RWPE2 (cell line): ENCODE data around the gene HHATL.
"Not testable (repeated sequence)": the region's sequence is repeated elsewhere in the genome, so short reads cannot be mapped to it uniquely, and the experiment has no call there.

Source experiments
- ATAC-seq: fragments of 200-7000 bp; cut with Tn5 transposase; 3 replicates; pipeline ENCODE4 v1.9.1; 2021; ENCODE audit warnings: low read depth
- DNase-seq: peaks from one replicate; pipeline ENCODE4 v3.0.0-alpha.2; 2020; ENCODE audit warnings: low spot score
- H3K27ac ChIP-seq: fragments of 450-650 bp; 2 replicates; pipeline ENCODE4 v1.5.1; 2017; ENCODE audit warnings: mild to moderate bottlenecking; ENCODE audit not compliant: poor library complexity, severe bottlenecking
- H3K27me3 ChIP-seq: fragments of 250-450 bp; sonication (Bioruptor Pico); 2 replicates; pipeline ENCODE4 v1.5.1; 2021; ENCODE audit warnings: mild to moderate bottlenecking, moderate library complexity; ENCODE audit not compliant: insufficient read depth, poor library complexity, severe bottlenecking
- H3K36me3 ChIP-seq: fragments of 250-450 bp; sonication (Bioruptor Pico); 2 replicates; pipeline ENCODE4 v1.5.1; 2020; ENCODE audit warnings: low read depth, mild to moderate bottlenecking, moderate library complexity
- H3K4me1 ChIP-seq: fragments of 250-450 bp; sonication (Bioruptor Pico); 2 replicates; pipeline ENCODE4 v1.5.1; 2021; ENCODE audit warnings: mild to moderate bottlenecking, moderate library complexity; ENCODE audit not compliant: insufficient read depth, poor library complexity, severe bottlenecking
- H3K4me3 ChIP-seq: fragments of 250-450 bp; sonication (Bioruptor Pico); 2 replicates; pipeline ENCODE4 v1.5.1; 2021; ENCODE audit warnings: mild to moderate bottlenecking, moderate library complexity; ENCODE audit not compliant: severe bottlenecking
- H3K9me3 ChIP-seq: fragments of 250-450 bp; sonication (Bioruptor Pico); 2 replicates; pipeline ENCODE4 v1.5.1; 2021; ENCODE audit warnings: mild to moderate bottlenecking, moderate library complexity; ENCODE audit not compliant: severe bottlenecking
- TF ChIP-seq, protein P1 (sequence below): fragments of 450-650 bp; IDR thresholded peaks from one replicate; pipeline ENCODE4 v1.5.1; 2017; ENCODE audit warnings: mild to moderate bottlenecking, moderate library complexity; ENCODE audit not compliant: poor library complexity, severe bottlenecking

Gene HHATL

DNA sequence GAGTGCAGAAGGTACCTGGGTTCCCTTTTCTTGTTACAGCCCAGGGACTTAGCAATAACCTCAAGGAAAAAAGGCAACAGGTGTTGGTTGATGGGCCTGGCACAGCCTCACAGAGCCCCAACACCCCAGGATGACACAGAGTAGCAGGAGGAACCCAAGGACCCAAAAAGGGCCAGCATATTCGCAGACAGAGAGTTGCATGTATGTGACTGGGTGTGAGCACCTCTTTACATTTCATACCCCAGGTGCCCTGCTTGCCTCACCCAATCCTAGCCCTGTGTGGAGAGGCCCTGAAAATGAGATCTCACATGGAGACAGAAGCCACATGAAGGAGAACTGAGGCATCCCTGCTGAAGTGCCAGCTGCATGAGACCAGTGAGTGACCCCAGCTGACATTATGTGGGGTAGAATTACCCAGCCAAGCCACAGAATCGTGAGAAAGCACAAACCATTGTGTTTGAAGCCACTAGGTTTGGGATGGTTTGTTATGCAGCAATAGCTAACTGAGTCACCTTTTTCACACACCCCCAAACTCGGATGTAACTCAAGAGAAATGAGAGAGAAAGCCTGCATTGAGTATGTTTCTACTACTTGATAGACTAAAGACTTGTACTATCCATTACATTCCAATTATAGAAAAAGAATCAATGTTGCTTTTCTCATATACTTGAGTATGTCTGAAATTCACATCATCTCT lies 26.2 kb upstream of the HHATL start:
- Histone ChIP-seq H3K27ac (no peak overlapping the region), H3K4me1 (no peaks in the 10 kb centered on the region), H3K36me3 (no peaks in the 10 kb centered on the region), H3K27me3 (no peaks in the 10 kb centered on the region), H3K9me3 (no peaks in the 10 kb centered on the region), H3K4me3 (no peak overlapping the region)
- no peak for DNase-seq
- TF ChIP-seq, protein P1, sequence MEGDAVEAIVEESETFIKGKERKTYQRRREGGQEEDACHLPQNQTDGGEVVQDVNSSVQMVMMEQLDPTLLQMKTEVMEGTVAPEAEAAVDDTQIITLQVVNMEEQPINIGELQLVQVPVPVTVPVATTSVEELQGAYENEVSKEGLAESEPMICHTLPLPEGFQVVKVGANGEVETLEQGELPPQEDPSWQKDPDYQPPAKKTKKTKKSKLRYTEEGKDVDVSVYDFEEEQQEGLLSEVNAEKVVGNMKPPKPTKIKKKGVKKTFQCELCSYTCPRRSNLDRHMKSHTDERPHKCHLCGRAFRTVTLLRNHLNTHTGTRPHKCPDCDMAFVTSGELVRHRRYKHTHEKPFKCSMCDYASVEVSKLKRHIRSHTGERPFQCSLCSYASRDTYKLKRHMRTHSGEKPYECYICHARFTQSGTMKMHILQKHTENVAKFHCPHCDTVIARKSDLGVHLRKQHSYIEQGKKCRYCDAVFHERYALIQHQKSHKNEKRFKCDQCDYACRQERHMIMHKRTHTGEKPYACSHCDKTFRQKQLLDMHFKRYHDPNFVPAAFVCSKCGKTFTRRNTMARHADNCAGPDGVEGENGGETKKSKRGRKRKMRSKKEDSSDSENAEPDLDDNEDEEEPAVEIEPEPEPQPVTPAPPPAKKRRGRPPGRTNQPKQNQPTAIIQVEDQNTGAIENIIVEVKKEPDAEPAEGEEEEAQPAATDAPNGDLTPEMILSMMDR, result no peak
- no peak for ATAC-seq

DNA sequence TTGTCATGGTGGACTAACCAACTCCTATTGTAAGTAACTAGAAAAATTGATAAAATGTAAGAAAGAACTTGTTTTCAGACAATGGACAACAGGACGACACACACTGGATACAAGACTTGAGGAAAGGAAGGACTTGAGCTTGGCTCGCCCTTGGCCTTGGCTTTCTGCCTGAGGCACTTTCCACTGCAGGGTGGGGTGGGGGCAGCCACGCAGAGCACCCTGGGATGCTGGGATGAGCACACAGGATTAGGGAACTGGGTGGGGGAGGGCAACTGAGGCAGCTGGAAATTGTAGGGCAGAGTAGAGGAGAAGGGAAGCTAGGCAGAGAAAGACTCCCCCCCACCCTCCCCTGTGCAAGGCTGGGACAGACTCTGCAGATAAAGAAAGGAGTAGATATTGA lies 25.5 kb upstream of the HHATL start:
- Histone ChIP-seq H3K9me3 (no peaks in the 10 kb centered on the region), H3K36me3 (no peaks in the 10 kb centered on the region), H3K27me3 (no peaks in the 10 kb centered on the region), H3K27ac (no peak overlapping the region), H3K4me1 (no peaks in the 10 kb centered on the region), H3K4me3 (no peak overlapping the region)
- TF ChIP-seq, protein P1, result no peak
- no peak for ATAC-seq
- no peak for DNase-seq

DNA sequence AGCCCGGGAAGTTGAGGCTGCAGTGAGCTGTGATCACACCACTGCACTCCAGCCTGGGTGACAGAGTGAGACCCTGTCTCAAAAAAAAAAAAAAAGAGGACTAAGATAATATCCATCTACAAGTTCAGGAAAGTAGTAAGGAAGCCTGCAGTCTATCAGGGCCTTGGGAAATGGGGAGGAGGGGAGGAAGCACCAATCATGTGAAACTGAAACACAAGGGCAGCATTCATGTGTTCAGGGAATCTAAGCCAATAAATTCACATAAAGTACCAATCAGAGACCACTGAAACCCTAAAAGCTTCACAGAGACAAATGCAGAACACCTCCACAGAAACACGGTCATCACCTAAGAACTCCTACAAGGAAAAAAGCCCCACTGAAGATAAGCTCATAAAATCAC lies 22.9 kb upstream of the HHATL start:
- no peaks in the 10 kb centered on the region for H3K4me1 ChIP-seq
- no peaks in the 10 kb centered on the region for H3K36me3 ChIP-seq
- H3K4me3 ChIP-seq, result no peak overlapping the region
- TF ChIP-seq, protein P1, result no peak
- DNase-seq, result no peak
- H3K9me3 ChIP-seq, result no peaks in the 10 kb centered on the region
- ATAC-seq, result no peak
- no peak overlapping the region for H3K27ac ChIP-seq
- no peaks in the 10 kb centered on the region for H3K27me3 ChIP-seq

DNA sequence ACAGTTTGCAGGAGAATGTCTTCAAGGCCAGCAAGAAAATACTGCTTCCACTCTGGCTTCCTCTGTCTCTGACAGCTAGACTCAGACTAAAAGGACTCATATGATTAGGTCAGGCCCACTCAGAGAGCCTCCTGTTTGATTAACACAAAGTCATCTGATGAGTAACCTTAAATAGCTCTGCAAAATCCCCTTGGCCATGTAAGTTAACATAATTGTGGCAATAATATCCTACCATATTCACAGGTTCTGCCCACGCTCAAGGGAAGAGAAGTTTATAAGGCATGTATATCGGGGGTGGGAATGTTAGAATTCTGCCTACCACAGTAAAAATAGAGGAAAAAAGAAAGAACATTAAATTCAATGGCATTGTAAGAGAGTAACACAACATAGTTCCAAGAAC lies 20.6 kb upstream of the HHATL start:
- no peaks in the 10 kb centered on the region for H3K4me1 ChIP-seq
- ATAC-seq (peak; percentile 42; the same call in 1 of the 3 replicates), DNase-seq (no peak)
- H3K4me3 ChIP-seq, result no peak overlapping the region
- no peaks in the 10 kb centered on the region for H3K27me3 ChIP-seq
- no peak overlapping the region for H3K27ac ChIP-seq
- TF ChIP-seq, protein P1, result no peak
- no peaks in the 10 kb centered on the region for H3K36me3 ChIP-seq
- no peaks in the 10 kb centered on the region for H3K9me3 ChIP-seq

DNA sequence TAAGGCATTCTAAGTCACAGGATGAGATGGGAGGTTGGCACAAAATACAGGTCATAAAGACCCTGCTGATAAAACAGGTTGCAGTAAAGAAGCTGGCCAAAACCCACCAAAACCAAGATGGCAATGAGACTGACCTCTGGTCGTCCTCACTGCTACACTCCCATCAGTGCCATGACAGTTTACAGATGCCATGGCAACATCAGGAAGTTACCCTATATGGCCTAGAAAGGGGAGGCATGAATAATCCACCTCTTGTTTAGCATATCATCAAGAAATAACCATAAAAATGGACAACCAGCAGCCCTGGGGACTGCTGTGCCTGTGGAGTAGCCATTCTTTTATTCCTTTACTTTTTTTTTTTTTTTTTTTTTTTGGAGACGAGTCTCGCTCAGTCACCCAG lies 19.8 kb upstream of the HHATL start:
- ATAC-seq, H3K9me3 ChIP-seq, H3K27ac ChIP-seq, DNase-seq, H3K4me1 ChIP-seq, H3K4me3 ChIP-seq, H3K36me3 ChIP-seq, H3K27me3 ChIP-seq: not testable (repeated sequence)
